Activated naive CD8-positive, alpha-beta T cell treated with anti-CD3 and anti-CD28 coated beads for 36 hours (primary cell): Measurements from ENCODE around the gene HNRNPA1. TPM values are rescaled to one million over a fixed set of nuclear protein-coding genes. Genes with fewer than 3 reads are reported as not detected.
A peak's percentile ranks its signal among the peaks of the same experiment; 100 is the strongest.

Source experiments
- DNase-seq: peaks from one replicate; pipeline ENCODE4 v3.0.0; 2021
- H3K27ac Mint-ChIP-seq: one replicate; pipeline ENCODE4 v1.8.0; 2022; ENCODE audit warnings: mild to moderate bottlenecking, moderate library complexity, mixed read lengths
- H3K27me3 Mint-ChIP-seq: one replicate; pipeline ENCODE4 v1.8.0; 2022; ENCODE audit warnings: mild to moderate bottlenecking, mixed read lengths
- H3K36me3 Mint-ChIP-seq: one replicate; pipeline ENCODE4 v1.8.0; 2021; ENCODE audit warnings: mild to moderate bottlenecking, mixed read lengths
- H3K4me1 Mint-ChIP-seq: one replicate; pipeline ENCODE4 v1.8.0; 2021; ENCODE audit warnings: mixed read lengths
- H3K4me3 Mint-ChIP-seq: one replicate; pipeline ENCODE4 v1.8.0; 2022; ENCODE audit warnings: mild to moderate bottlenecking, moderate library complexity, mixed read lengths
- H3K9me3 Mint-ChIP-seq: one replicate; pipeline ENCODE4 v1.8.0; 2022; ENCODE audit warnings: mixed read lengths
- total RNA-seq, 2 experiments: library from RNA; stranded (reverse); gene quantifications; one replicate each; pipeline ENCODE4 v1.2.3, GENCODE V29; 2021

HNRNPA1 gene
- total RNA-seq, 2 experiments from 2014 or later = 2,335 to 2,367 TPM

- Mint-ChIP-seq H3K9me3 (no peaks in the 10 kb centered on the region), H3K4me3 (no peak overlapping the region), H3K4me1 (peaks cover 53% of the 10 kb centered on the region), H3K36me3 (peaks cover 2% of the 10 kb centered on the region), H3K27me3 (no peaks in the 10 kb centered on the region), H3K27ac (peak overlapping the region; percentile 59)
- DNase-seq = no peak
These were observed 49.9 kb downstream of the HNRNPA1 start for GRCh38 chr12:54330442-54330841.

GRCh38 chr12:54331461-54331860, 50.9 kb downstream of the HNRNPA1 start:
- peaks cover 2% of the 10 kb centered on the region for H3K36me3 Mint-ChIP-seq
- H3K27me3 Mint-ChIP-seq = no peaks in the 10 kb centered on the region
- no peaks in the 10 kb centered on the region for H3K9me3 Mint-ChIP-seq
- no peak overlapping the region for H3K4me3 Mint-ChIP-seq
- DNase-seq = no peak
- peak overlapping the region; percentile 20 for H3K27ac Mint-ChIP-seq
- H3K4me1 Mint-ChIP-seq = peaks cover 49% of the 10 kb centered on the region

- peaks cover 42% of the 10 kb centered on the region for H3K4me1 Mint-ChIP-seq
- no peaks in the 10 kb centered on the region for H3K27me3 Mint-ChIP-seq
- no peak for DNase-seq
- H3K36me3 Mint-ChIP-seq = peaks cover under 1% of the 10 kb centered on the region
- no peaks in the 10 kb centered on the region for H3K9me3 Mint-ChIP-seq
- no peak overlapping the region for H3K27ac Mint-ChIP-seq
- no peak overlapping the region for H3K4me3 Mint-ChIP-seq
These were observed 53.0 kb downstream of the HNRNPA1 start for GRCh38 chr12:54333420-54334034.

Other genes starting within 250 kb of the HNRNPA1 start
- gene HOXC5, start 247.7 kb upstream of the HNRNPA1 start, total RNA-seq = not detected
- 1 to 10 TPM in 1 of 2 experiments, under 1 TPM in 1; 0.56 to 1.0 TPM for gene HOXC4, start 226.9 kb upstream of the HNRNPA1 start, total RNA-seq
- gene SMUG1, start 91.7 kb upstream of the HNRNPA1 start, total RNA-seq = 10 to 100 TPM; 18.0 to 18.3 TPM
- gene CBX5, start 604 bp upstream of the HNRNPA1 start, total RNA-seq = 100 to 1,000 TPM; 101 to 105 TPM
- gene NFE2, start 20.3 kb downstream of the HNRNPA1 start, total RNA-seq = not detected
- 100 to 1,000 TPM in 1 of 2 experiments, 10 to 100 TPM in 1; 96.3 to 102 TPM for gene COPZ1, start 44.4 kb downstream of the HNRNPA1 start, total RNA-seq
- gene GPR84, start 83.8 kb downstream of the HNRNPA1 start, total RNA-seq = 1 to 10 TPM in 1 of 2 experiments, under 1 TPM in 1; 0.62 to 1.2 TPM
- gene ZNF385A, start 104.0 kb downstream of the HNRNPA1 start, total RNA-seq = 1 to 10 TPM; 1.0 to 1.1 TPM
- 10 to 100 TPM; 18.3 to 20.1 TPM for gene ITGA5, start 138.5 kb downstream of the HNRNPA1 start, total RNA-seq
- gene GTSF1, start 192.9 kb downstream of the HNRNPA1 start, total RNA-seq = 1 to 10 TPM; 7.8 to 9.6 TPM
- 10 to 100 TPM; 72.6 to 73.1 TPM for gene NCKAP1L, start 217.0 kb downstream of the HNRNPA1 start, total RNA-seq